ENCODE results near the gene TMEM120A. TPM values are rescaled to one million over a fixed set of nuclear protein-coding genes. Genes with fewer than 3 reads are reported as not detected.

TMEM120A gene
- total RNA-seq, 2 experiments from 2014 or later: 25.5 to 27.7 TPM

DNA sequence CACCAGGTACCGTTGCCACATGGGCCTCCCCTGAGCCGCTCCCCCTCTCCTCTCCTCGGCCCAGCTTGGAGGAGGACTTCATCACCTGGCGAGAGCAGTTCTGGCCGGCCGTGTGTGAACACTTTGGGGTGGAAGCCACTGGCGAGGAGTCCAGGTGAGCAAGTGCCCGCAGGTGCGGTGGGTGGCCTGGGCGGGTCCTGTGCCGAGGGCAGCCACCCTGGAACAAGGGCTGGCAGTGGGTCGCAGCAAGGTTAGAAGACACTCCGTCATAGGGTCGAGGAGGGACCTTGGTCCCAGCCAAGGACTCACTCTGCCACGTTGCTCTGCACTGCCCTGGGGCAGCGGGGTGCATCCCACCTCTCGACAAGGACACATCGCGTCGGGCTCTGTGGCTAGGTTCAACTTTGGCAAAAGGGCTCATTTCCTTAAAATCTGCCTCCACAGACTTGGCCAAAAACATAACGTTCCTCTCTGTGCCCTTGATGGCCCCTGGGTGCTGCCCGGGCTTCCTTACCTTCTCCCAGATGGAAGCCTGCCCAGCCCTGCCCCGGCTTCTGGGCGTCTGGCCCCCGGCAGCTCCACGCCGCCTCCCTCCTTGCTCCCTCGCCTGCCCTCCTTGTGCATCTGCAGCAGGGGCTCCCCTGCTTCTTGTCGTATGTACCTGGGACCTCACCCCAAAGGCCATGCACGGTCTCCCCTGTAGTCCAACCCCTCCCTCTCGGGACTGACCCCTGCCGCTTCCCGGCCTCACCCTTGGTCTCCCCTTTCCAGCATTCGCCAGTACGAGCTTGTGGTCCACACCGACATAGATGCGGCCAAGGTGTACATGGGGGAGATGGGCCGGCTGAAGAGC lies 12.7 kb downstream of the TMEM120A start:
- no peaks in the 10 kb centered on the region for H3K4me1 Mint-ChIP-seq
- no peak for ATAC-seq (ENCODE audit: low read depth)
- H3K4me3 Mint-ChIP-seq: no peak overlapping the region
- H3K27ac Mint-ChIP-seq: no peak overlapping the region
- POLR2A ChIA-PET: no interaction called here
- H3K27me3 Mint-ChIP-seq: no peaks in the 10 kb centered on the region
- H3K9me3 Mint-ChIP-seq: no peaks in the 10 kb centered on the region
- H3K36me3 Mint-ChIP-seq: peaks cover 4% of the 10 kb centered on the region
- no peak for DNase-seq

DNA sequence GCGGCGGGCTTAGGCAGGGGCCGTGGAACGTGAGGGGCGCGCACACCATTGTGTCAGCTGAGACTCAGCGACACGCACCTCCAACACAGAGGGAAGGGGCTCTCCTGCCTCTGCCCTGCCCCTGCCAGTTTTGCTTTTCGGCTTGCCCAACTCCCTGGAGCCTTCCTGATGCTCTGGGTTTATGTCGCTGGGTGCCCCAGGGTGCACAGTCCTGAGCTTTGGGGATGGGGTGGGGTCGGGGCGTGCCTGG lies 13.3 kb downstream of the TMEM120A start:
- H3K27me3 Mint-ChIP-seq: no peaks in the 10 kb centered on the region
- ATAC-seq (ENCODE audit: low read depth) (no peak), DNase-seq (no peak)
- peaks cover 4% of the 10 kb centered on the region for H3K36me3 Mint-ChIP-seq
- POLR2A ChIA-PET: no interaction called here
- no peaks in the 10 kb centered on the region for H3K9me3 Mint-ChIP-seq
- no peaks in the 10 kb centered on the region for H3K4me1 Mint-ChIP-seq
- H3K4me3 Mint-ChIP-seq: no peak overlapping the region
- no peak overlapping the region for H3K27ac Mint-ChIP-seq

GRCh38 chr7:75980430-75981202 lies 13.8 kb downstream of the TMEM120A start:
- Mint-ChIP-seq H3K27me3 (no peaks in the 10 kb centered on the region), H3K4me1 (no peaks in the 10 kb centered on the region), H3K36me3 (peaks cover 4% of the 10 kb centered on the region), H3K9me3 (no peaks in the 10 kb centered on the region), H3K27ac (no peak overlapping the region), H3K4me3 (no peak overlapping the region)
- no peak for DNase-seq
- ATAC-seq (ENCODE audit: low read depth): no peak
- POLR2A ChIA-PET: no interaction called here

- no peaks in the 10 kb centered on the region for H3K4me1 Mint-ChIP-seq
- ATAC-seq (ENCODE audit: low read depth) (no peak), DNase-seq (no peak)
- H3K4me3 Mint-ChIP-seq: no peak overlapping the region
- POLR2A ChIA-PET: no interaction called here
- peaks cover 4% of the 10 kb centered on the region for H3K36me3 Mint-ChIP-seq
- no peaks in the 10 kb centered on the region for H3K27me3 Mint-ChIP-seq
- H3K27ac Mint-ChIP-seq: peak overlapping the region; percentile 36
- no peaks in the 10 kb centered on the region for H3K9me3 Mint-ChIP-seq
Measured at GRCh38 chr7:75979759-75980429, 14.5 kb downstream of the TMEM120A start.

DNA sequence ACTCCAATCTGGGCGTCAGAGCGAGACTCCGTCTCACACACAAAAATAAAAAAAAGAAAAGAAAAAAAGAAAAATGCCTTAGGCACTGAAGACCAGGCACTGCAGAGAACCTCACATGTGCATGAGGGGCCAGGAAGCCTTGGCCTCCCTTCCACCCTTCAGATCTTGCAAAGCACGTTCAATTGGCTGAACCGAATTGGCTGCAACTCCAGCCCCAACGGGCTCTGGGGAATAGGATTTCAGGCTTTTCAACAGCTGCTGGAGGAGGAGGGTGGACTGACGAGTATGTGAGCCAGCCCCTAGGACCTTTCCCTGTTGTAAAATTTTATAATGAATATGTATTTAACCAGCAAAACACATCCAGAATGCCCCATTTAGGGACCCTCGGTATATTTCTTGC lies 16.7 kb downstream of the TMEM120A start:
- H3K36me3 Mint-ChIP-seq: peaks cover 7% of the 10 kb centered on the region
- H3K27ac Mint-ChIP-seq: no peak overlapping the region
- no peaks in the 10 kb centered on the region for H3K9me3 Mint-ChIP-seq
- no peak for ATAC-seq (ENCODE audit: low read depth)
- H3K27me3 Mint-ChIP-seq: no peaks in the 10 kb centered on the region
- POLR2A ChIA-PET: no interaction called here
- no peak overlapping the region for H3K4me3 Mint-ChIP-seq
- DNase-seq: no peak
- no peaks in the 10 kb centered on the region for H3K4me1 Mint-ChIP-seq

- H3K27ac Mint-ChIP-seq: no peak overlapping the region
- no peak overlapping the region for H3K4me3 Mint-ChIP-seq
- H3K27me3 Mint-ChIP-seq: no peaks in the 10 kb centered on the region
- POLR2A ChIA-PET: no interaction called here
- no peak for ATAC-seq (ENCODE audit: low read depth)
- H3K36me3 Mint-ChIP-seq: peaks cover 10% of the 10 kb centered on the region
- no peak for DNase-seq
- H3K9me3 Mint-ChIP-seq: no peaks in the 10 kb centered on the region
- H3K4me1 Mint-ChIP-seq: peaks cover 8% of the 10 kb centered on the region
Measured at GRCh38 chr7:75971961-75972763, 22.2 kb downstream of the TMEM120A start.

- Mint-ChIP-seq H3K4me1 (peaks cover 8% of the 10 kb centered on the region), H3K4me3 (no peak overlapping the region), H3K9me3 (no peaks in the 10 kb centered on the region), H3K36me3 (peaks cover 10% of the 10 kb centered on the region), H3K27ac (no peak overlapping the region), H3K27me3 (no peaks in the 10 kb centered on the region)
- POLR2A ChIA-PET: no interaction called here
- DNase-seq (no peak), ATAC-seq (ENCODE audit: low read depth) (no peak)
Measured at GRCh38 chr7:75971309-75971960, 23.0 kb downstream of the TMEM120A start.

- Mint-ChIP-seq H3K36me3 (peaks cover 11% of the 10 kb centered on the region), H3K4me1 (peaks cover 8% of the 10 kb centered on the region), H3K27me3 (no peaks in the 10 kb centered on the region), H3K4me3 (no peak overlapping the region), H3K27ac (no peak overlapping the region), H3K9me3 (no peaks in the 10 kb centered on the region)
- no peak for ATAC-seq (ENCODE audit: low read depth)
- POLR2A ChIA-PET: no interaction called here
- no peak for DNase-seq
Measured at GRCh38 chr7:75969704-75970498, 24.5 kb downstream of the TMEM120A start.

DNA sequence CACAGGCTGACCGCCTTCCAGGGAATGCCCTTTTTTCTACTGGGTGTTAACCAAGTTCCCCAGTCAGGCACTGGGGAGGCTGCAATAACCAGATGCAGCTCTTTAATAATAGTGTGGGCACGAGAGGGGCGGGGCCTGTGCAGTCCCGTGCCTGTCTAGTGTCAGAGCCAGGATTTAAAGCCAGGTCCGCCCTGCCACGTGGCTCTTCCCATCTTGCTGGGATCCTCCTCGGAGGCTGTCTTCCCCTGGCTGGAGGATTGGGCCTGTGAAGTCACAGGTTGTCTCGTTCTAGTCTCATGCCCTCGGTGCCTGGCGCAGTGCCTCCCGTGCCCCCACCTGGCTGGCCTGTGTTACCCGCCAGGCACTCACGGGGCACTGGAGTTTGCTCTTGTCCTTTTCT lies 25.2 kb downstream of the TMEM120A start:
- DNase-seq: no peak
- H3K36me3 Mint-ChIP-seq: peaks cover 11% of the 10 kb centered on the region
- no peaks in the 10 kb centered on the region for H3K9me3 Mint-ChIP-seq
- POLR2A ChIA-PET: no interaction called here
- H3K27ac Mint-ChIP-seq: no peak overlapping the region
- no peak overlapping the region for H3K4me3 Mint-ChIP-seq
- no peaks in the 10 kb centered on the region for H3K27me3 Mint-ChIP-seq
- no peak for ATAC-seq (ENCODE audit: low read depth)
- peaks cover 8% of the 10 kb centered on the region for H3K4me1 Mint-ChIP-seq

DNA sequence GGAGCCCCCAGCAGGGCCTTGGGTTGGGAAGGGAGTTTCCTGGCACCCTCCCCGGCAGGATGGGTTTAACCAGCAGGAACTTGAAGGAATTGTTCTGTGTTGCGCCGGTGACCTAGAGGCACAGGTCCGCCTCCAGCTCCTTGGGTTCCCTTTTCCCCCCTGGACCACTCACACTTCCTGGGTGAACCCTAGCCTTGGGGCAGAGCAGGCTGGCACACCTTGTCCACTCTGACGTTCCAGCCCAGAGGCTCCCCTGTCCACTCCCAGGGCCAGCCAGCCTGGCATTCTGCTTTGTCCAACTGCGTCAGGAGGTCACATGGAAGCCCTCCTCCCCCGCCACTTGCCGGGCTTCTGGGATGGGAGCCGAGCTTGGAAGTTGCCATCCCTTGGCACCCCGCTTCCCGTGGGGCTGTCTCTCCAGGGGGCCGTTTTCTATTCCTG lies 25.8 kb downstream of the TMEM120A start:
- H3K36me3 Mint-ChIP-seq: peaks cover 8% of the 10 kb centered on the region
- ATAC-seq (ENCODE audit: low read depth) (no peak), DNase-seq (no peak)
- no peaks in the 10 kb centered on the region for H3K27me3 Mint-ChIP-seq
- no peak overlapping the region for H3K4me3 Mint-ChIP-seq
- POLR2A ChIA-PET: no interaction called here
- H3K27ac Mint-ChIP-seq: no peak overlapping the region
- H3K9me3 Mint-ChIP-seq: no peaks in the 10 kb centered on the region
- H3K4me1 Mint-ChIP-seq: peaks cover 8% of the 10 kb centered on the region

DNA sequence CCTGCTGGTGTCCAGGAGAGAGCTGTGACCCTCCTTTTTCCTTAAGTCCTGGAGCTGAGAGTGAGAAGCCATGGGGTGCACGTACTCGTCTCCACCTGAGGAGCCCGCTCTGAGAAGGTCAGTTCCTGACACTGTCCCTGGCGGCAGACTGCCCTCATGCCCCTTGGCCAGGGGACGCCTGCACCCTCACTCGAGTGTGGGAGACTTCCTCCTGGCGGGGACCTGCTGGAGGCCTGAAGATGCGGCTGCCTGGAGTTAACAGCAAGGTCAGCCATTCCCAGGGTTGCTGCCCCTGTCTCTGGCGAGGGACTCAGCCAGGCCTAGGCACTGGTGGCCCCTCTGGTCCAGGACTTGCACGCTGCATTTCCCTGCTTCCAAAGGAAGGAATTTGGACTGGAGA lies 26.4 kb downstream of the TMEM120A start:
- Mint-ChIP-seq H3K4me1 (peaks cover 12% of the 10 kb centered on the region), H3K36me3 (peaks cover 8% of the 10 kb centered on the region), H3K9me3 (no peaks in the 10 kb centered on the region), H3K4me3 (no peak overlapping the region), H3K27ac (no peak overlapping the region), H3K27me3 (no peaks in the 10 kb centered on the region)
- ATAC-seq (ENCODE audit: low read depth) (no peak), DNase-seq (no peak)
- POLR2A ChIA-PET: no interaction called here

GRCh38 chr7:75967487-75967997 lies 26.9 kb downstream of the TMEM120A start:
- ATAC-seq (ENCODE audit: low read depth) (no peak), DNase-seq (no peak)
- no peak overlapping the region for H3K27ac Mint-ChIP-seq
- H3K36me3 Mint-ChIP-seq: peaks cover 8% of the 10 kb centered on the region
- H3K27me3 Mint-ChIP-seq: no peaks in the 10 kb centered on the region
- H3K4me1 Mint-ChIP-seq: peaks cover 12% of the 10 kb centered on the region
- no peak overlapping the region for H3K4me3 Mint-ChIP-seq
- POLR2A ChIA-PET: no interaction called here
- no peaks in the 10 kb centered on the region for H3K9me3 Mint-ChIP-seq

Measured in activated naive CD8-positive, alpha-beta T cell treated with anti-CD3 and anti-CD28 coated beads, Interleukin-2, amount 10 ng/mL, durations not matched to agents 7 days and 5 days (primary cell).